ENCODE results near the gene OXCT1. TPM values are rescaled to one million over a fixed set of nuclear protein-coding genes. Genes with fewer than 3 reads are reported as not detected.

OXCT1 gene
- total RNA-seq (2022) (47.1 and 48.6 TPM in 2 replicates), Bru-seq, nascent RNA (percentile 79 among the genes with signal in this experiment), BruChase-seq, experiment 1, labeled RNA remaining after a 6-hour chase (percentile 59 among the genes with signal in this experiment), BruChase-seq, experiment 2, labeled RNA remaining after a 2-hour chase (percentile 67 among the genes with signal in this experiment)
- long read RNA-seq, transcript OXCT1-201 (17 exons, 3,388 nt): major isoform, 179 of 234 reads
- long read RNA-seq, partial matches to known transcripts: 20 of 234 reads
- long read RNA-seq, other reads (novel, unspliced or antisense): 34 of 234 reads

- no peaks in the 10 kb centered on the region for H3K27me3 Mint-ChIP-seq (ENCODE audit: insufficient read depth, unreplicated experiment)
- BruUV-seq (replicated peaks): TSS peak; percentile 34
- peak within 1 kb of the TSS; percentile 86 for H3K27ac Mint-ChIP-seq (ENCODE audit: low read depth, unreplicated experiment)
- intact Hi-C loops (cut with micrococcal nuclease): loop anchor here (1.0 kb wide), 1 partner anchor 34 kb away; the partner anchor contains the start of gene RIMOC1
- no peak for TF ChIP-seq CTCF (IDR thresholded peaks at IDR 0.05; ENCODE audit: unreplicated experiment)
- peak within 1 kb of the TSS; percentile 89 for H3K4me3 Mint-ChIP-seq (ENCODE audit: unreplicated experiment)
- ChIA-PET POLR2A (interaction anchor here (0.5 to 5.3 kb wide), 13 partner anchors 10 to 1250 kb away, joined by 3 to 57 read pairs (median 4); partner anchors contain the start of genes FBXO4, RIMOC1 and ZNF131), CTCF (interaction anchor here (1.0 to 6.1 kb wide), 3 partner anchors 13 to 55 kb away, joined by 3 to 43 read pairs (median 4); partner anchors contain the start of gene FBXO4)
- no peaks in the 10 kb centered on the region for H3K9me3 Mint-ChIP-seq (ENCODE audit: unreplicated experiment)
- no peaks in the 10 kb centered on the region for H3K36me3 Mint-ChIP-seq (ENCODE audit: insufficient read depth, unreplicated experiment)
- H3K4me1 Mint-ChIP-seq (ENCODE audit: insufficient read depth, unreplicated experiment): peaks cover 24% of the 10 kb centered on the region
- DNase-seq (ENCODE audit: unreplicated experiment): peak; percentile 87
These were observed at the start of gene OXCT1 for GRCh38 chr5:41869724-41870626. Gene OXCT1, minus strand, starts transcription at chr5:41870425. Its CDS starts 67 bp downstream, at chr5:41870358.

GRCh38 chr5:41918105-41918504 lies 47.9 kb upstream of the OXCT1 start:
- Mint-ChIP-seq H3K4me3 (ENCODE audit: unreplicated experiment) (no peak overlapping the region), H3K27ac (ENCODE audit: low read depth, unreplicated experiment) (no peak overlapping the region), H3K4me1 (ENCODE audit: insufficient read depth, unreplicated experiment) (no peaks in the 10 kb centered on the region), H3K9me3 (ENCODE audit: unreplicated experiment) (no peaks in the 10 kb centered on the region), H3K36me3 (ENCODE audit: insufficient read depth, unreplicated experiment) (peaks cover 67% of the 10 kb centered on the region), H3K27me3 (ENCODE audit: insufficient read depth, unreplicated experiment) (no peaks in the 10 kb centered on the region)
- DNase-seq (ENCODE audit: unreplicated experiment): no peak
- ChIA-PET POLR2A (interaction anchor here (0.6 to 3.2 kb wide), 2 partner anchors 14 to 90 kb away, joined by 3 to 14 read pairs; partner anchors contain the start of gene RIMOC1), CTCF (no interaction called here)
- no TSS peak for BruUV-seq (replicated peaks)
- intact Hi-C loops (cut with micrococcal nuclease): no loop called here
- no peak for TF ChIP-seq CTCF (IDR thresholded peaks at IDR 0.05; ENCODE audit: unreplicated experiment)

- Mint-ChIP-seq H3K27ac (ENCODE audit: low read depth, unreplicated experiment) (no peak overlapping the region), H3K36me3 (ENCODE audit: insufficient read depth, unreplicated experiment) (peaks cover 74% of the 10 kb centered on the region), H3K4me1 (ENCODE audit: insufficient read depth, unreplicated experiment) (peaks cover 26% of the 10 kb centered on the region), H3K9me3 (ENCODE audit: unreplicated experiment) (no peaks in the 10 kb centered on the region), H3K27me3 (ENCODE audit: insufficient read depth, unreplicated experiment) (no peaks in the 10 kb centered on the region), H3K4me3 (ENCODE audit: unreplicated experiment) (no peak overlapping the region)
- POLR2A ChIA-PET: interaction anchor here (1.3 kb wide), 2 partner anchors 39 to 52 kb away, joined by 3 read pairs; no protein-coding TSS in a partner anchor
- peak; percentile 1 for DNase-seq (ENCODE audit: unreplicated experiment)
- no TSS peak for BruUV-seq (replicated peaks)
- TF ChIP-seq CTCF (IDR thresholded peaks at IDR 0.05; ENCODE audit: unreplicated experiment): no peak
- intact Hi-C loops (cut with micrococcal nuclease): loop anchor here (5.0 kb wide), 1 partner anchor 51 kb away; no protein-coding TSS in a partner anchor
- CTCF ChIA-PET: no interaction called here
These were observed 38.3 kb upstream of the OXCT1 start for GRCh38 chr5:41908374-41909079.
